Keratinocyte (primary cell): ENCODE measurements around the gene DPM2.

ENCODE experiments used
- CTCF ChIP-seq, 3 experiments: IDR thresholded peaks in 1 of 3; conservative IDR thresholded peaks in 1 of 3; optimal IDR thresholded peaks in 1 of 3; 2 replicates in 2 of 3; 3 replicates in 1 of 3; pipeline versions ENCODE3 to v1.5.1; 2011; ENCODE audit warnings: low read length in 3 of 3, mild to moderate bottlenecking in 3 of 3, moderate library complexity in 2 of 3, control low read depth in 1 of 3, inconsistent platforms in 1 of 3; ENCODE audit not compliant: insufficient read depth in 2 of 3; ENCODE audit errors: extremely low read depth in 1 of 3
- EZH2 ChIP-seq: IDR thresholded peaks from one replicate; pipeline ENCODE4 v1.6.1; 2012; ENCODE audit warnings: inconsistent platforms, mild to moderate bottlenecking, low read length, moderate library complexity

GRCh38 chr9:127895811-127896210, 41.8 kb downstream of the DPM2 start:
- TF ChIP-seq CTCF (optimal IDR thresholded peaks at IDR 0.05 in 1 of 3, IDR thresholded peaks at IDR 0.05 in 1 of 3, conservative IDR thresholded peaks at IDR 0.05 in 1 of 3; ENCODE audit: extremely low read depth in 1 of 3, insufficient read depth in 2 of 3, low read length in 3 of 3) (no peak), EZH2 (no peak)
